K562 (cell line): ENCODE results near the gene SH3RF1. TPM values are rescaled to one million over a fixed set of nuclear protein-coding genes. Genes with fewer than 3 reads are reported as not detected.
"Not testable (repeated sequence)": the region's sequence is repeated elsewhere in the genome, so short reads cannot be mapped to it uniquely, and the experiment has no call there.

ENCODE experiments used
- ATAC-seq: fragments of 200-7000 bp; cut with Tn5 transposase; 3 replicates; pipeline ENCODE4 v1.9.1; 2020; ENCODE audit warnings: moderate library complexity
- BruUV-seq: library from RNA; stranded (reverse); fragments of 400-500 nt; replicated peaks from 2 replicates; lab custom pipeline; 2021; lab: Mats Ljungman, UMichigan
- CTCF ChIA-PET: fragments of 300-600 bp; formaldehyde crosslinking; extraction: SDS; loops from one replicate; lab custom pipeline; 2021; ENCODE audit warnings: low intra/inter-chr PET ratio; lab: Yijun Ruan, JAX
- POLR2A ChIA-PET: fragments of 300-600, 350-650 bp; sonication (Branson Sonifier 250); formaldehyde crosslinking; extraction: SDS; loops from one replicate; lab custom pipeline; 2021; ENCODE audit warnings: antibody characterized with exemption, inconsistent platforms; lab: Yijun Ruan, JAX
- DNase-seq, 4 experiments: peaks; one replicate each; pipeline versions ENCODE4 v3.0.0 to v3.0.0-alpha.2; 2011 to 2018; ENCODE audit warnings: low spot score in 3 of 4, mixed read lengths in 3 of 4; ENCODE audit errors: extremely low read depth in 1 of 4
- FAIRE-seq: peaks from 2 replicates; lab custom pipeline; 2011; peaks lifted over from hg19 to GRCh38; lab: Jason Lieb, UNC
- H2AFZ ChIP-seq: 2 replicates; pipeline ENCODE4 v1.6.0; 2011; ENCODE audit warnings: low read depth, low read length, control low read depth, inconsistent platforms
- H3K27ac ChIP-seq: fragments of 200-600 bp; 3 replicates; pipeline ENCODE4 v1.8.0; 2011; ENCODE audit warnings: low read depth, mild to moderate bottlenecking, control low read depth, inconsistent platforms, low read length, moderate library complexity, mixed read lengths; ENCODE audit errors: extremely low read depth
- H3K27me3 ChIP-seq, 2 experiments: fragments of 300-600 bp in 1 of 2; 2 replicates in 1 of 2; 3 replicates in 1 of 2; pipeline versions ENCODE4 v1.6.0 to v1.8.0; 2011; ENCODE audit warnings: inconsistent platforms in 2 of 2, low read length in 2 of 2, mild to moderate bottlenecking in 1 of 2, mixed read lengths in 1 of 2, moderate library complexity in 1 of 2; ENCODE audit not compliant: control insufficient read depth in 2 of 2, insufficient read depth in 2 of 2
- H3K36me3 ChIP-seq: fragments of 300-600 bp; 3 replicates; pipeline ENCODE4 v1.8.0; 2011; ENCODE audit warnings: mild to moderate bottlenecking, low read length, inconsistent platforms; ENCODE audit not compliant: control insufficient read depth, insufficient read depth
- H3K4me1 ChIP-seq, 2 experiments: fragments of 200-600 bp in 1 of 2; replicated peaks in 1 of 2; 2 replicates in 1 of 2; 3 replicates in 1 of 2; pipeline versions ENCODE4 v1.5.1 to v1.8.0; 2011; ENCODE audit warnings: inconsistent platforms in 2 of 2, low read length in 2 of 2, mild to moderate bottlenecking in 1 of 2, mixed read lengths in 1 of 2, moderate library complexity in 1 of 2; ENCODE audit not compliant: control insufficient read depth in 2 of 2, insufficient read depth in 2 of 2
- H3K4me2 ChIP-seq: 2 replicates; pipeline ENCODE4 v1.6.1; 2011; ENCODE audit warnings: low read length, control low read depth, inconsistent platforms, mixed read lengths; ENCODE audit not compliant: insufficient read depth
- H3K4me3 ChIP-seq: fragments of 200-600 bp; sonication (generic), shearing (Covaris generic); 2 replicates; pipeline ENCODE4 v1.5.1; 2016; ENCODE audit warnings: control low read depth, inconsistent platforms
- H3K79me2 ChIP-seq: fragments of 200-600 bp; 3 replicates; pipeline ENCODE4 v1.8.0; 2011; ENCODE audit warnings: low read length, inconsistent platforms; ENCODE audit not compliant: control insufficient read depth, insufficient read depth
- H3K9ac ChIP-seq, 2 experiments: 2 replicates each; pipeline versions ENCODE4 v1.6.0 to v1.6.1; 2011; ENCODE audit warnings: low read depth in 2 of 2, low read length in 2 of 2, control low read depth in 1 of 2, inconsistent platforms in 1 of 2, mild to moderate bottlenecking in 1 of 2, mixed read lengths in 1 of 2; ENCODE audit not compliant: insufficient read depth in 1 of 2
- H3K9me1 ChIP-seq: one replicate; pipeline ENCODE4 v1.6.0; 2011; ENCODE audit warnings: inconsistent platforms, mild to moderate bottlenecking, low read length, moderate library complexity; ENCODE audit not compliant: control insufficient read depth, insufficient read depth
- H3K9me3 ChIP-seq: replicated peaks from 2 replicates; pipeline ENCODE4 v1.5.1; 2011; ENCODE audit warnings: low read depth, low read length, inconsistent platforms; ENCODE audit not compliant: control insufficient read depth, insufficient read depth
- H4K20me1 ChIP-seq: replicated peaks from 2 replicates; pipeline ENCODE4 v1.6.1; 2011; ENCODE audit warnings: low read length, inconsistent platforms, mixed read lengths; ENCODE audit not compliant: control insufficient read depth, insufficient read depth
- GATA2 ChIP-seq: sonication (generic); formaldehyde crosslinking; IDR thresholded peaks from 2 replicates; pipeline ENCODE4 v1.4.0; 2020; ENCODE audit warnings: mild to moderate bottlenecking, missing genetic modification reagents
- GTF2F1 ChIP-seq: IDR thresholded peaks from 2 replicates; pipeline ENCODE4 v1.6.1; 2011; ENCODE audit warnings: low read depth, low read length, improper control_type of control experiment
- MAFF ChIP-seq: IDR thresholded peaks from 2 replicates; pipeline ENCODE4 v1.6.1; 2012; ENCODE audit warnings: low read length, improper control_type of control experiment
- ZNF316 ChIP-seq: fragments of 450-650 bp; IDR thresholded peaks from 2 replicates; pipeline ENCODE4 v1.6.1; 2016
- WGBS: fragments of 100-300 bp; shearing (Covaris generic); methylation state at CpG from one replicate; pipeline ENCODE4 v1.1.6; 2016; ENCODE audit warnings: low coverage, mixed read lengths; ENCODE audit not compliant: insufficient coverage; ENCODE audit errors: missing lambda C conversion rate; 5-methylcytosine and 5-hydroxymethylcytosine counted together
- in situ Hi-C: fragments of 300-500 bp; cut with MboI; formaldehyde crosslinking; loops from 4 replicates; pipeline ENCODE4 v1.15.0; 2018; ENCODE audit warnings: inconsistent platforms, mixed read lengths
- intact Hi-C: fragments of 100-400 bp; cut with micrococcal nuclease; formaldehyde crosslinking; loops from 2 replicates; pipeline ENCODE4 v1.14.2; 2022
- polyA plus RNA-seq, 8 experiments: library from polyadenylated mRNA; depleted of rRNA in 4 of 8; stranded (reverse) in 5 of 8; unstranded in 3 of 8; fragments of >200 nt; fragmentation: Nextera tagmentation in 2 of 8; fragmentation: Illumina TruSeq in 1 of 8; extraction: Ambion mirVana in 2 of 8; extraction: Trizol in 1 of 8; gene quantifications; 2 replicates each; pipeline versions ENCODE4 v1.2.1 to v1.2.3, GENCODE V29; 2011 to 2014; ENCODE audit warnings: inconsistent platforms in 1 of 8, missing spikeins in 1 of 8
- total RNA-seq, 7 experiments: library from RNA; depleted of rRNA in 6 of 7; stranded (reverse); fragments of >200 nt in 6 of 7; fragmentation: Illumina TruSeq in 2 of 7; extraction: Trizol in 2 of 7; gene quantifications; 2 replicates each; pipeline versions ENCODE4 v1.2.1 to v1.2.3, GENCODE V29; 2011 to 2021; ENCODE audit warnings: low replicate concordance in 1 of 7

The SH3RF1 gene
- total and polyA plus RNA-seq, 9 of the 15 experiments (the other 6 are each of a cell fraction or from before 2014, with no cell fraction given): 0.04 to 0.16 (median 0.11) TPM; not detected in 6

- H3K4me3 ChIP-seq, H3K9me1 ChIP-seq, H3K9me3 ChIP-seq, FAIRE-seq, H3K27me3 ChIP-seq, intact Hi-C loops, BruUV-seq, H3K9ac ChIP-seq, H3K79me2 ChIP-seq, in situ Hi-C loops, ATAC-seq, H3K36me3 ChIP-seq, H2AFZ ChIP-seq, CTCF ChIA-PET, H3K27ac ChIP-seq, DNase-seq, H4K20me1 ChIP-seq, H3K4me2 ChIP-seq, H3K4me1 ChIP-seq: not testable (repeated sequence)
- 0% methylated on average over 4 of the region's 4 CpGs for WGBS
- POLR2A ChIA-PET: interaction anchor here (1.1 kb wide), 1 partner anchor 195 kb away, joined by 4 read pairs; no protein-coding TSS in a partner anchor
Measured at GRCh38 chr4:169203278-169203677, 67.5 kb downstream of the SH3RF1 start.

- H3K9ac ChIP-seq: no peak overlapping the region
- intact Hi-C loops (no loop called here), in situ Hi-C loops (no loop called here)
- H3K4me1 ChIP-seq: no peaks in the 10 kb centered on the region
- DNase-seq (no peak), ATAC-seq (no peak), FAIRE-seq (no peak)
- no peak overlapping the region for H3K27ac ChIP-seq
- ChIA-PET POLR2A (interaction anchor here (1.1 kb wide), 1 partner anchor 194 kb away, joined by 4 read pairs; no protein-coding TSS in a partner anchor), CTCF (no interaction called here)
- no peaks in the 10 kb centered on the region for H4K20me1 ChIP-seq
- no peaks in the 10 kb centered on the region for H3K36me3 ChIP-seq
- H3K9me1 ChIP-seq: no peaks in the 10 kb centered on the region
- TF ChIP-seq GATA2 (CRISPR knock-in tag) (no peak), GTF2F1 (no peak), MAFF (0 out of 2 replicates have a peak, but pooled peaks have one; percentile 12), ZNF316 (peak; percentile 48)
- H2AFZ ChIP-seq: no peak overlapping the region
- 0% methylated on average over 1 of the region's 1 CpG for WGBS
- no peak overlapping the region for H3K4me2 ChIP-seq
- no peak overlapping the region for H3K4me3 ChIP-seq
- H3K27me3 ChIP-seq: no peaks in the 10 kb centered on the region
- BruUV-seq: no TSS peak
- no peaks in the 10 kb centered on the region for H3K79me2 ChIP-seq
- H3K9me3 ChIP-seq: no peaks in the 10 kb centered on the region
Measured at GRCh38 chr4:169202878-169203277, 67.9 kb downstream of the SH3RF1 start.
